B cell (primary cell): ENCODE results near the gene KICS2.

Experiments used
- EZH2 ChIP-seq: IDR thresholded peaks from 2 replicates; pipeline ENCODE4 v1.6.1; 2012; ENCODE audit warnings: borderline replicate concordance, low read depth, mild to moderate bottlenecking, moderate library complexity, low read length; ENCODE audit not compliant: insufficient read depth, poor library complexity, severe bottlenecking
- TF ChIP-seq, protein P1 (sequence below): fragments of 200-600 bp; IDR thresholded peaks from one replicate; pipeline ENCODE4 v1.8.0; 2022; ENCODE audit warnings: antibody characterized with exemption, mild to moderate bottlenecking

DNA sequence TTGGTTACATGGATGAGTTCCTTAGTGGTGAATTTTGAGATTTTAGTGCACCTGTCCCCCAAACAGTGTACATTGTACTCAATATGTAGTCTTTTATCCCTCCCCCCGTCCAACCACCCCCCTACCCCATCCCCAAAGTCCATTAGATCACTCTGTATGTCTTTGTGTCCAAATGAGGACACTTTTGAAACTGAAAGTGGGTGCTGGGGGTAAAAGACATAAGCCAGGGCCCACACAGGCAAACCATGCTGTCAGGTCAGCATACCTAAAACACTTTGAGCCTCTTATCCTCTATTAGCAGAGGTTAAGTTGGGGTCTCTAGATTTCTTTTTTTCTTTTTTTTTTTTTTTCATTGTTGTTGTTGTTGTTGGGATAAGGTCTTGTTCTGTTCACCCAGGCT is 31.3 kb upstream of the KICS2 start:
- TF ChIP-seq, protein P1, sequence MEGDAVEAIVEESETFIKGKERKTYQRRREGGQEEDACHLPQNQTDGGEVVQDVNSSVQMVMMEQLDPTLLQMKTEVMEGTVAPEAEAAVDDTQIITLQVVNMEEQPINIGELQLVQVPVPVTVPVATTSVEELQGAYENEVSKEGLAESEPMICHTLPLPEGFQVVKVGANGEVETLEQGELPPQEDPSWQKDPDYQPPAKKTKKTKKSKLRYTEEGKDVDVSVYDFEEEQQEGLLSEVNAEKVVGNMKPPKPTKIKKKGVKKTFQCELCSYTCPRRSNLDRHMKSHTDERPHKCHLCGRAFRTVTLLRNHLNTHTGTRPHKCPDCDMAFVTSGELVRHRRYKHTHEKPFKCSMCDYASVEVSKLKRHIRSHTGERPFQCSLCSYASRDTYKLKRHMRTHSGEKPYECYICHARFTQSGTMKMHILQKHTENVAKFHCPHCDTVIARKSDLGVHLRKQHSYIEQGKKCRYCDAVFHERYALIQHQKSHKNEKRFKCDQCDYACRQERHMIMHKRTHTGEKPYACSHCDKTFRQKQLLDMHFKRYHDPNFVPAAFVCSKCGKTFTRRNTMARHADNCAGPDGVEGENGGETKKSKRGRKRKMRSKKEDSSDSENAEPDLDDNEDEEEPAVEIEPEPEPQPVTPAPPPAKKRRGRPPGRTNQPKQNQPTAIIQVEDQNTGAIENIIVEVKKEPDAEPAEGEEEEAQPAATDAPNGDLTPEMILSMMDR: no peak
- no peak for TF ChIP-seq EZH2
